Activated CD4-positive, alpha-beta T cell treated with anti-CD3 and anti-CD28 coated beads, Interleukin-10, Interleukin-2, amounts not matched to agents 100 ng/mL and 50 ng/mL, durations not matched to agents 16 hours and 8 hours (primary cell): ENCODE results near the gene HPCA.
A peak's percentile ranks its signal among the peaks of the same experiment; 100 is the strongest.

Experiments used
- DNase-seq: peaks from one replicate; pipeline ENCODE4 v3.0.0-alpha.2; 2020

Gene HPCA

DNA sequence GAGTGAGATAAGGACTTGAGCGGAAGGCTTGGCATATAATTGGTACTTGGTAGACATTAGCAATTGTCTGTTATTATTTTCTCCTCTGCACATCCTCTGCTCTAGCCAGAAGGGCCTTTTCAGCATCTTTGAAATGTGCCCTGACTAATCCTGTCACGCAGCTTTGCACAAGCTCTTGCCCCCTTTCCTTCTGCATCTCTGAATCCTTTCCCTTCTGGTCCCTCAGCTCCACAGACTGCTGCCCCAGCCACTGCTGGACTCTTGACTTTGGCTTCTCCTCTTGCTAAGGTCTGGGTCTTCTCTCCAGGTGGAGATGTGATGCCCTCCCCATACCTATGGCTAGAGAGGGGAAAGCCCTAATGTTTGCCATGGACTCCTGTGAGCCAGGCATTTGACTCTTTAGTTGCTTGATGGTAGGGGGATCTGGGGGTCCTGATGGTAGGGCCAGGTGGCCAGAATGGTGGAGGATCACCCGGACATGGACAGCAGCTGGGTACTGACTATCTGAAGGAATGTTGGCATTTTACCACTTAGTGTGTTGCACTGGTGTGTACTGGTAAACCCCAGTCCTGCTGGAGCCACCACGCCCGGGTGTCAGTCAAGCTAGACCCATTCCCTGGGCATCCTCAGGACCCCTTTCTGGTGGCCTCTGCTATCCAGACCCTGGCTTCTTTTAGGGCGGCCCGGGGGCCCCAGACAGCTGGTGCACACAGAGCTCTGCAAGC is 4.4 kb downstream of the HPCA start:
- DNase-seq, result no peak

DNA sequence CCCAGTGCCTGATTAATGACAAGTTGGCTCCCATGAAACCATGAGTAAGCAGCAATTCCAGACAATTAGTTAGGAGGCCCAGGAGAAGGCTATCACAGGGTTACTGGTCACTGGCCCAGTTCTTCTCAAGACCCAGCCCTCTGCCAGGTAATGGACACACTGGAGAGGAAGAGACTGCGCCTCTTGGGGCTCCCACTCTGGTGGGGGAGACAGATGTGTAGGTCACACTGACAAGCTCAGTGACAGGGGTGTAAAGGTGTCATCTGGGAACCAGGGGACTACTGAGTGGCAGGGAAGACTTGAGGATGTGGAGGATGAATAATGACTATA is 4.9 kb downstream of the HPCA start:
- DNase-seq, result no peak

DNA sequence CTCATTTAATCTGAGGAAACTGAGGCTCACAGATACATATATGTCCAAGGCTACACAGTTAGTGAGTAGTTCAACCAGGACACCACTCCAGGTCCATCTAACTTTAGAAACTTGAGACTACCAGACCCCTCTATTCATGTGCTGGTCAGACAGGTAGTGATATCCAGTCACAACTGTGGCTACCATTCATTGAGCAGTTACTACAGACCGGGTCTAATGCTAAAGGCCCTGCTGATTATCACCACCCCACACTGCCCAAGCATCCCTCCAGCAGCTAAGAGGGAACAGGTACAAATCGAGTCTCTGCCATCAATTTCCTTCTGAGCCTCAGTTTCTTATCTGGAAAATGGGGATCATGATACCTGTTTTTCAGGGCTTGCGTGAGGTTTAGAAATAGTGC is 5.3 kb downstream of the HPCA start:
- DNase-seq, result no peak

DNA sequence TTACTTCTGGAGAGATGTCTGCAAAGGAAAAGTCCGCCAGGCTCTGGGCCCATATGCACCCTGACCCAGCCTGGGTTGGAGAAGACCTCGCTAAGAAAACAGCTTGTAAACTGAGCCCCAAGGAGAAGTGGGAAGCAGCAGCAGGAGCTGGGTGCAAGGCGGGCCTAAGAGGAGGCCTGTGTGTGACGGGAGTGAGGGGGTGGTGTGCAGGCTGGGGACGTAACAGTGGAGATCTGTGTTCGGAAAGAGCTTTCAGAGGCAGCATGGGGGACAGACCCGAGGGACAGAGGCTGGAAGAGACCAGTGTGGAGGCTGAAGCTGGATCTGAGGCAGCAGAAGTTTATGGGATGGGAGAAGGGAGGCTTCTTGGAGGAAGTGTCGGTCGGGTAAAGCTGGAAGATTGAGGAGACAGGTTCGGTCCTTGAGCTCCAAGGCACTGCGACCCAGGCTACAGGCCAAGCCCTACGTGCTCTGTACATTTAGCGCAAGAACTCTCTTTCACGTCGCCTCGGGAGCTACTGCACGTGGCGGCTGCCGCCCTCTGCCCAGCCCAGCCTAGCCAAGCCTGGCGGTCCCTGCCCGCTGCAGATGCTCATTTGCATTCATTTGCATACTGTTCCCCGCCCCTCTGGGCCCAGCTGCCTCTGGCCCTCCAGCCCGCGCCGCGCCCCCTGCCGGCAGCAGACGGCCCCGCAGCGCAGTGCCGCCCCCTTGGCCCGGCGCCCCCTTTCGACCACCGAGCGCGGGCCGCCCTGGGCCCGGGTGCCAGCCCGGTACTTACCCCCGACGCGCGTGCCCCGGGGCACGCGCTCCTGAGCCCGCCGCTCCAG is 6.3 kb downstream of the HPCA start:
- peak; percentile 47 for DNase-seq

DNA sequence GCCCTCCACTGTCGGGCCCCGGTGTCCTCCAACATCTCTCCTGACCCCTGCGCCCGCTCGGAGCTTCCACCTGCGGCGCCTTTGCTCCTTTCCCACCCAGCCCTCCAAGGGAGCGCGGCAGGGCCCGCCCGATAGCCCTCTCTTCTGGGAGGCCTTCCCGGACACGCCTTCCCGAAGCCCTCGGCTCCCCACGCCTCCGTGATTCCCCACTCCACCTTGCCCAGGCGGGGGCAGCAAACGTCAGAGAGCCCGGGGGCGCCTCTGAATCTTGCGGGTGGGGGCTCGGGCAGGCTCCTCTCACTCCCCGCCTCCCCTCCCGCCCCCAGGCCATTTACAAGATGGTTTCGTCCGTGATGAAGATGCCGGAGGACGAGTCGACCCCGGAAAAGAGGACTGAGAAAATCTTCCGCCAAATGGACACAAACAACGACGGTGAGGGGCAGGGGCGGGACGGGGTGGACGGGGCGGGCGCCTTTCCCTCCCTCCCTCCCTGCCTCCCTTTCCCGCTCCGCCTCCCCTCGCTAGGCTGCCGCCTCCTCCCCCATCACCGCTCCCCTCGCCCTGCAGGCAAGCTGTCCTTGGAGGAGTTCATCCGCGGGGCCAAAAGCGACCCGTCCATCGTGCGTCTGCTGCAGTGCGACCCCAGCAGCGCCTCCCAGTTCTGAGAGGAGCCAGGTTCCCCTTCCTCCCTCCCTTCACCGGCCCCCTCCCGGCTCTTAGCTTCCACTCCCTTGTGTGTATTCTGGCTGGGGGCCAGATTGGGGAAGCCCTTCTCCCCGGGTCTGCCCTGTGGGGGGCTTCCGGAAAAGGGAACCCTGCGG is 7.1 kb downstream of the HPCA start:
- no peak for DNase-seq

DNA sequence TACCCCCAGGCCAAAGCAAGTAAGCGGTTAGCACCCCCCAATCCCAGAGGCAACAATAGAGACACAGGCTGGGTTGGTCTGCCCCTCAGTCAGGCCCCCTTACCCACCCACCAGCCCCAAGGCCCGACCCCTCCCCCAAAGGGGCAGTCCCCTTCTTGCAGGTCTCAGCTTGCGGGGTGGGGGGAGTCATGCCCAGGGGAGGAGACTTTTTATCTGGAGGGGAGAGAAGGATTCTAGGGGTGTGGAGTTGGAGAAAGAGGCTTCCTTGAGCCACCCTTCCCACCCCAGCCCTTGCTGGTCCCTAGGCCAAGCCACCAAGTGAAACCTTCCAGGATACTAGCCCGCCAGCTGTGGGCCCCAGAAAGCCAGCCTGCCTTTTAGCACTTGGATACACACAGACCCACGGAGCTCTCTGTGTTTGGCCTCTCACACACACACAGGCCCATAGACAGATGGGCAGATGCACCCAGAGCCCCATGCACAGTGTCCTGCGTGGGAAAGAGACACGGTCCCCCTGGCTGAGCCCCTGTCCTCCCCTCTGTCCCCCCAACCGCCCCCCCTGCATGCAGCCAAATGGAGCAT is 7.8 kb downstream of the HPCA start:
- no peak for DNase-seq

DNA sequence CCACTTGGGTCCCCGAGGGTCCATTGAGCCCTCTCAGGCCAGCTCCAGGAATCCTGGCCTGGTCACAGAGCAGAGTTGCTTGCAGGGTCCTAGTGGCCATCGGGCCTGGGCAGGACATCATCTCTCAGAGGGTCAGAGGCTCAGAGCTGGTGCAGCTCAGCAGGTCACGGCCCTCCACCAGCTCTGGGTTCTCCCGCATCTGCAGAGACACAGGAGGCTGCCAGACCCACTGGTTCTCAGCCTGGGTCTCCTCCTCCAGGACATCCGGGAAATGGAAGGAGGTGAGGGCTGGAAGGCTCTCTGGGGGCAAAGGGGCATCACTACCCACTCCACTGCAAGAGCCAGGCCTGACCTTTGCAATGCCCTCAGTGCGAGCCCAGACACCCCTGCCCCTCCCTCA is 8.4 kb downstream of the HPCA start:
- DNase-seq, result no peak

DNA sequence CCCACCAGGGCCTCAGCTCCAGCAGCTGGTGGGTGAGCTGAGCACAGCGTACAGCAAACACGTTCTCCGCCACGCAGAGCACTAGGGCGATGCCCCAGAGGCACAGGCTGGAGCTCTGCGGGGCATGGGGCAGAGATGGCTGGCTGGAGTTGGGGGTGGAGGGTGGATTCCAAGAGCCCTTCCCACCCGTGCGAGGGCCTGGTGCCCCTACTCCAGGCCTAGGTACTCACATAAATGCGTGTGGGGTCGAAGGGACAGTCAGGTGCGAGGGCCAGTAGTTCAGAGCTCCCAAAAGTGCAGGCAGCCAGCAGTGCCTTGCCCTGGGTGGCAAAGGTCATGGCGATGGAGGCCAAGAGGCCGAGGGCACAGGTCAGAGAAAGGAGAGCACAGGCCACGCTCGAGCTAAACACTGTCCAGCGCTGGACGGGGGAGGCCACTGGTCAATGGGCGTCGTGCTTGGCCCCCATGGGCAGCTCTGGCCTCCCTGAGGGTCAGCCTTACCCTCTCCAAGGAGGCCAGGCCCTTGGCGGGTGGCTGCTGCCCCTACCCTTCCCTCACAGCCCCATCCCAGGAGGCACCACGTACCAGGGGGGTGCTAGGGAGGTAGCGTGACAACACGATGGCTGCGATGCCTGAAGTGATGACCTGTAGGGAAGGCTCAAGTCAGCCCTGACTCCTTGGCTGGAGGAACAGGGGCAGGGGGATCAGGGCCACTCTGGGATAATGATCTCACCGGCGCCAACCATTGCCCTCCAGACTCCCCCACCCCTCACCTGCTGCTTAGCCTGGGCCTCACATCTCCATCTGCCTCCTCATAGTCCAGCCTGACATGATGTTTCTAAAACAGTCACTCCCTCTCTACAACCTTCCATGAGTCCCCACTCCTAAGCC is 9.3 kb downstream of the HPCA start:
- DNase-seq, result no peak

DNA sequence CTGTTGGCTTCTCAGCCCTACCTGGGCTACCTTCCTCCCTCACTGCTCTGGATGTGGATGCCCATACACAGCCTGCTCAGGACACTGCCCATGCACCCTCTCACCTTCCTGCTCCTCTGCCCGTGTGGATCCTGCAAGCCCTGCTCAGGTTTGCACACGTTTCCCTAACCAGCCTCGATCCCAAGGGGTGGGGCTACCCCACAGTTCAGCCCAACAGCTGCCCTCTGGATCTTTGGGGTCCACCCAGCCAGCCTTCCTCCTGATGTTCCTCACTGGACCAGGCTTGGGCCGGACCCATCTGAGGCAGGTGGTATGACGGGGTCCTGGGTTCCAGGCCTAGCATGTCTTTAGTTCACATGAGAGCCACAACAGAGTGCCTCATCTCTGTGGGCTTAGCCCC is 10.2 kb downstream of the HPCA start:
- no peak for DNase-seq

DNA sequence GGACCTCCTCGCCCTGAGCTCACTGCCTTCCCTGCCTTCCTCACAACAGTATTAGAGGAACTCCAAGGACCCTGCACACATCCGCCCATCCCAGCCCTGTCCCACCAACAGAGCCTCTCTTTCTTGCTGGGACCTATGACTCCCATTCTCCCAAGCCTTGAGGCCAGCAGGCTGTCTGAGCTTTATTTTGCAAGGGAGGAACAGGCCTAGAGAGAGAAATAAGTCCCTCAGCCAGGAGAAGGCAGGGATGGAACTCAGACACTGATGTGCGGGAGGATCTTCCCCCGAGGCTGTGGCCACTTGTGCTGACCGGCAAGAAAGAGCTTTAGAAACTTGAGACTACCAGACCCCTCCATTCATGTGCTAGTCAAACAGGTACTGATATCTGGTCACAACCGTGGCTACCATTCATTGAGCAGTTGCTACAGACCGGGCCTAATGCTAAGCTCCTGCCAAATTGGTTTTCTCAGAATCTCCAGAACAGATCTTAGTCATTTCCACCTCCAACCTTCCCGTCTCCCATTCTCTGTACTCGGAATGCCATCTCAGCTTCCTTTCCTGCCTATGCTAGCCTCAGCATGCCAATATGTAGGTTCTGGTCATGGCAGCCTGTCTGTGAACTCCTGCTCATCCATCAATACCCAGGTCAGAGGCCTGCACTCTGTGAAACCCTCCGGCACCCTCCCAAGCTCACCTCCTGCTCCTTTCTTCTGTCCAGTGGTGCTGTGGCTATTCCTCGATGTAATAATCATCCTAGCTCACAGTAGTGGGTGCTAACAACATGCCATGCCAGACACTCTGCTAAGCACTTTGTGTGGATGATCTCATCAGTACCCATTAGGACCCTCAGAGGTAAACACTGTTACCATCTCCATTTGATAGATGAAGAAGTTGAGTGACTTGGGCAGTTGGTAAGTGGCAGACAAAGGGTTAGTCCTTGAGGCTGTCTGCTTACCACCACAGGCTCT is 11.1 kb downstream of the HPCA start:
- DNase-seq, result no peak

DNA sequence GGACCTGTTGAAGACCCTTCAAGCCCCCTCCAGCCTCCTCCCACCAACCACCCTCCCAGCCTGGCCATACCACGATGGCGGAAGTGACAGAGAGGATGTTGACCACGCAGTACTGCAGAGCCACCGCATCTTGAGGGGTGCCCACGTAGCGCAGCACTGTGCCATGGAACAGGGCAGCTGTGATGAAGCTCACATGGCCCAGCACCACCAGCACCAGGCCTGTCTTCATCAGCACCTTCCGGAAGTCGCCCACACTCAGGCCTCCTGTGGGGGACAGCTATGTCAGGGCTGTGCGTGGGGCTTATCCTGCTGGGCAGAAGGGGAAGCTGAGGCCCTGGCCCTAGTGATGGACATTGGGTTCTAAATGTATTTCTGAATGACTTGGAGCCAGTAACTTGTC is 11.8 kb downstream of the HPCA start:
- no peak for DNase-seq

DNA sequence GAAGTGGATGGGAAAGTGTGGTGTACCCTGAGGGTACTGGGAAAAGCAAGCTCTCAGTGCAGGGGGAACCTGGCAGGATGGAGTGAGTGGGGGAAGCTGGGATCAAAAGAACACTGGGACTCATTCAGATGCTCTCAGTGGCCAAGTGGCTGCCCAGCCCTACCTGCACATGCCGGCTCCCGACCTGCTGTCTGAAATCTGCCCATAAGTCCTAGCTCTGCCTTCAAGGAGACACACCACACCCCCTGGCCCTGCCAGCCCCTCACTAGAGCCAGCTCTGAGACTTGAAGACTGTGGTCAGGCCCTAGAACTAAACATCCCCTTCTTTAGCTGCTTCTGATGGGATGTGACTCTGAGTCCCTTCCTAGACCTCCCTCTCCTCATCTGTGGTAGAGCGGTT is 12.7 kb downstream of the HPCA start:
- no peak for DNase-seq

DNA sequence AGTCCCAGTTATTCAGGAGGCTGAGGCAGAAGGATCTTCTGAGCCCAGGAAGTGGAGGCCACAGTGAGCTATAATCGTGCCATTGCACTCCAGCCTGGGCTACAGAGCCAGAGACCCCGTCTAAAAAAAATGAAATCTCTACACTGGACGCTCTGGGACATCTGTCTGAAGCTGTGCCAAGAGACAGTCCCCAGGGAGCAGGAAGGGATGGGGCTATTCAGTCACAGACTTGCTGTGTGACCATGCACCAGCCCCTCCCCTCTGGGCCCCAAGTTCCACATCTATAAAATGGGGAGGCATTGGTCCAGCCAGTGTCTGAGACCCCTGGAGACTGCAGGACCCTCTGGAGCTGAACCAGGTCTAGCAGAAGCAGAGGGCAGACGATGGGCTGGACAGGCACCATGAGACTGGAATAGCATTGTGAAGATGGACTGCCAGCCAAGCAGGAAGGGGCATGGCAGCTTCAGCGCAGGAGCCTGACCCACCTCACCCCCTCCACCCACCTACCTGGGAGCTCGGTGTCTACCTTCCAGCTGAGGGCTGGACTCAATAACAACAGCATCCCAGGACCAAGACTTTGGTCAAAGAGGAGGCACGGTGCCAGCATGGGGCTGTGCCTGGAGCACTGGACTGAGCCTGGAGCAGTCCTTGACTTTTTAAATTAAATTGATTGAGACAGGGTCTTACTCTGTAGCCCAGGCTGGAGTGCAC is 13.4 kb downstream of the HPCA start:
- DNase-seq, result no peak

DNA sequence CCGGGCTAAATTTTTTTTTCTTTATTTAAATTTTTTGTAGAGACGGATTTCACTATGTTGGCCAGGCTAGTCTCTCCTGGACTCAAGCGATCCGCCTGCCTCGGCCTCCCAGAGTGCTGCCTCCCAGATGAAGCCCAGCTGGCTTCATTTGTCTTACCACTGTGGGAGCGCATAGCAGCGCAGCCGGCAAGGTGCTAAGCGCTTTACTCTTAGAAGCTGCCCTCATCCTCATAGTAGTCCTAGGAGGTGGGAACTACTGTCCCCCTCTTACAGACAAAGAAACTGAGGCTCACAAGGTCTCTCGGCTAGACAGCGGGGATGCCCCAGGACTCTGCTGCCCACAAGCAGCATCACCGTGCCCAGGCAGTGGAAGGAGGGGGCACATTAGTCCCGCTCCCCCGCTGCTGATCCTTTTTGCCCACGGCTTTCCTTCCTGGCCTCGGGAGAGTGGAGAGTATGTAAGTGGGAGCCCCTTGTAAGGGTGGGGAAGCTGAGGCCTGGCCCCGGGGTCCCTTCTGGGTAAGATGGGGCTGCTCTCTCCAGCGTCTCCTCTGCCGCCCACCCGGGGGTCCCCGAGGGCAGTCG is 14.2 kb downstream of the HPCA start:
- DNase-seq, result no peak

DNA sequence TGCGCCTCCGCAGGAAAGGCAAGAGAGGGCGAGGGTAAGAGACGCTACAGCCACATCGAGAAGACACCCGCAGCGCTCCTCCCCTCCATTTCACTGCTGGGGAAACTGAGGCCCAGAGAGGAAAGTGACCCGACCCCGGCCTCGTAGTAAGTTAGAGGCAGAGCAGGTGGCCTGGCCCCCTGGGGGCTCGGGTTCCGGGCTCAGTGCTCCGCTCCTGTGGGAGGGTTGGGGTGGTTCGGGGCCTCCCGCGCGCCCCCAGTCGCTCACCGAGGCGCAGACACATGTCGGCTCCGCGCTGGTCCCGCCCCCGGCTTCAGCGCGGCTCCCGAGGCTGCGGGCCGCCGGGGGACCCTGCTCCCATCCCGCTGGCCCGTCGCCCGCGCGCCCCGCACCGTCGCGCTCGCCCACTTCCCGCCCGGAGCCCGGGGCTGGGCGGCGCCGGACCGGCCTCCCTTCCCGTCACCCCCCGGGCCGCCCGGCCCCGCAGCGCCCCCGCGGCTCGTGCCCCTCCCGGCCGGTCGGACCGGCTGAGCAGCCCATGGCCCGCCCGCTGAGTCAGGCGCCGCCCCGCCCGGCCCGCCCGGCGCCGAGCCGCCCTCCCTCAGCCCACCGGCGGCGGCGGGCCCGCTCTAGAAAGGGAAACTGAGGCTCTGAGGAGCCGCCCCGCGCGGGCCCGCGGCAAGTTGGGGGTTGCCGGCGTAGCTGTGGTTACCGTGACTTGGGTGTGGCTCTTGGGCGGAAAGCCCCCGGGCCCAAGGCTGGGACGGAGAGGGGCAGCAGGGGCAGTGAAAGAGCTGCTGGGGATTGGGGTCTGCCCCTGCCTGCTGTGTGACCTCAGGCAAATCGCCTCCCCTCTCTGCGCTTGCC is 14.9 kb downstream of the HPCA start, which contains the start of gene TMEM54:
Gene TMEM54, minus strand, starts transcription at position 434 of the 867 bp plus-strand sequence. Its CDS starts 151 bp downstream, at position 283.
- DNase-seq, result no peak

DNA sequence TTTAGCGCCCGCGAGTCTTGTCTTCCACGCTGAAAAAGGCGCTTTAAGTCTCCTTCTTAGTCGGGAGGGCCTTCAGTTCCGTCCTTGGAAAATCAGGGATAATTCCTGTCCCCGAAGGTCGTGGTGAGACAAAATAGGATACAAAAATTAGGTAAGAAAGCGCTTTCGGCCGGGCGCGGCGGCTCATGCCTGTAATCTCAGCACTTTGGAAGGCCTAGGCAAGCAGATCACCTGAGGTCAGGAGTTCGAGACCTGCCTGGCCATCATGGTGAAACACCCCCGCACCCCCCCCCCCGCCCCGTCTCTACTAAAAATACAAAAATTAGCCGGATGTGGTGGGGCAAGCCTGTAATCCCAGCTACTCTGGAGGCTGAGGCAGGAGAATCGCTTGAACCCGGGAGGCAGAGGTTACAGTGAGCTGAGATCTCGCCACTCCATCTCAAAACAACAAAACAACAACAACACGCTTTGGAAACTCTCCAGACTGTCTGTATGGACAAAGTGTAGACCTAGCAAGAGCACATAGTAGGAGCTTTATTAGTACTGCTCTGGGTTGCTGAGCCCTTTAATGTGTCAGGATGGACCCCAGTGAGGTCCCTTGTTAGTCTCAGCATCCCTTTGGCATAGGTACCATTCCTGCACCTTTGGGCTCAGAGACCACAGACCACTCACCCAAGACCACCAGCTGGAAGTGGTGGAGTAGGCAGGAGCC is 15.7 kb downstream of the HPCA start:
- no peak for DNase-seq

DNA sequence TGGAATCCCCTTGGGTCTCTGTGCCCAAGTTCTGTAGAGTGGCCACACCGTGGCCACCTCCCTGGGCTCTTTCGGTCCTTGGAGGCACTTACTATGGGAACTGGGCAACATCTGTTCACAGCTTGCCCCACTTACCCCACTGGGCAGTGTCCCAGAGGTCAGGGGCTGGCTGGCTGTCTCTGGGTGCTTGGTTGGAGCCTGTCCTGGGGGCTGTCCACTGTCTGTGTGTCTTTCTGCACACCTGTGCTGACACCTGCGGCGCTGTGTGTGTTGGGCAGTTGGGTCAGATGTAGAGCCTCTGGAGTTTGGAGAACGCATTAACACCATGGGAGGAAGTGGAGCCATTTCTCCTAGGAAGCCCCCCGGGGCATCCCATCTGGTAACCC is 16.2 kb downstream of the HPCA start:
- DNase-seq, result no peak
